Measurements from ENCODE around the gene ITPR1.

GRCh38 chr3:4735243-4735642, 242.1 kb downstream of the ITPR1 start:
- no peak for TF ChIP-seq CTCF (conservative IDR thresholded peaks at IDR 0.05)
- TF ChIP-seq EZH2 (IDR thresholded peaks at IDR 0.05; ENCODE audit: low read depth), result no peak

All from PC-9 (cell line).